Measurements from ENCODE around the gene AKAP17A.
A peak's percentile ranks its signal among the peaks of the same experiment; 100 is the strongest.

AKAP17A gene

GRCh38 chrX:1646009-1646408, 54.6 kb downstream of the AKAP17A start:
- no peak for DNase-seq (ENCODE audit: low read depth)
- H3K4me3 ChIP-seq (ENCODE audit: low read depth, low read length): no peak overlapping the region
- TF ChIP-seq CTCF (conservative IDR thresholded peaks at IDR 0.05; ENCODE audit: low read depth, low read length): no peak

- TF ChIP-seq CTCF (conservative IDR thresholded peaks at IDR 0.05; ENCODE audit: low read depth, low read length): no peak
- peak overlapping the region; percentile 35 for H3K4me3 ChIP-seq (ENCODE audit: low read depth, low read length)
- peak; percentile 24 for DNase-seq (ENCODE audit: low read depth)
These were observed 58.2 kb downstream of the AKAP17A start for GRCh38 chrX:1649621-1650020.
